GM18873 (cell line): ENCODE measurements around the gene OR5H14.
A peak's percentile ranks its signal among the peaks of the same experiment; 100 is the strongest.
"Not testable (repeated sequence)": the region's sequence is repeated elsewhere in the genome, so short reads cannot be mapped to it uniquely, and the experiment has no call there.

ENCODE experiments used
- ATAC-seq: cut with Tn5 transposase; IDR thresholded peaks from one replicate; pipeline ENCODE4 v1.9.1; 2021; ENCODE audit warnings: mild to moderate bottlenecking, moderate library complexity, moderate number of reproducible peaks; ENCODE audit not compliant: unreplicated experiment, low FRiP score

Gene OR5H14

GRCh38 chr3:98147179-98147578 is at the start of gene OR5H14:
Gene OR5H14 (plus strand): TSS chr3:98147479. CDS start chr3:98149386, 1,907 bp downstream.
- ATAC-seq, result no peak

- no peak for ATAC-seq
Measured at GRCh38 chr3:98099848-98100247, 47.4 kb upstream of the OR5H14 start.

GRCh38 chr3:98108162-98108561 is 39.1 kb upstream of the OR5H14 start:
- no peak for ATAC-seq

GRCh38 chr3:98109807-98110549 is 37.3 kb upstream of the OR5H14 start:
- ATAC-seq, result no peak

GRCh38 chr3:98110550-98110908 is 36.8 kb upstream of the OR5H14 start:
- no peak for ATAC-seq

- ATAC-seq, result no peak
Measured at GRCh38 chr3:98114264-98114663, 33.0 kb upstream of the OR5H14 start.

- no peak for ATAC-seq
Measured at GRCh38 chr3:98115717-98116116, 31.6 kb upstream of the OR5H14 start.

- no peak for ATAC-seq
Measured at GRCh38 chr3:98130421-98130820, 16.9 kb upstream of the OR5H14 start, which contains the start of gene OR5H1. Gene OR5H1 (plus strand): TSS chr3:98130721. CDS start chr3:98132698, 1,977 bp downstream.

GRCh38 chr3:98136631-98137030 is 10.6 kb upstream of the OR5H14 start:
- ATAC-seq, result no peak

GRCh38 chr3:98137826-98138557 is 9.3 kb upstream of the OR5H14 start:
- ATAC-seq, result not testable (repeated sequence)

- ATAC-seq, result no peak
Measured at GRCh38 chr3:98140531-98140930, 6.7 kb upstream of the OR5H14 start.

- no peak for ATAC-seq
Measured at GRCh38 chr3:98148751-98149150, 1.5 kb downstream of the OR5H14 start.

GRCh38 chr3:98149456-98149855 is 2.2 kb downstream of the OR5H14 start:
- ATAC-seq, result not testable (repeated sequence)

GRCh38 chr3:98151241-98151640 is 4.0 kb downstream of the OR5H14 start:
- ATAC-seq, result no peak

GRCh38 chr3:98166396-98166795 is 19.1 kb downstream of the OR5H14 start, which contains the start of gene OR5H15:
Gene OR5H15 (plus strand): TSS chr3:98166696. CDS start chr3:98168700, 2,004 bp downstream.
- no peak for ATAC-seq

GRCh38 chr3:98171071-98171470 is 23.8 kb downstream of the OR5H14 start:
- ATAC-seq, result no peak

GRCh38 chr3:98172621-98173020 is 25.3 kb downstream of the OR5H14 start:
- ATAC-seq, result no peak

GRCh38 chr3:98180319-98180890 is 33.1 kb downstream of the OR5H14 start:
- ATAC-seq, result no peak

- ATAC-seq, result no peak
Measured at GRCh38 chr3:98182196-98182595, 34.9 kb downstream of the OR5H14 start.

- ATAC-seq, result no peak
Measured at GRCh38 chr3:98185180-98185579, 37.9 kb downstream of the OR5H14 start.

- ATAC-seq, result peak; percentile 87
Measured at GRCh38 chr3:98188545-98188944, 41.3 kb downstream of the OR5H14 start.
